Ishikawa (cell line): Measurements from ENCODE around the gene CRTAC1.

Source experiments
- CEBPB ChIP-seq: IDR thresholded peaks from 2 replicates; pipeline ENCODE4 v1.6.1; 2012
- CREB1 ChIP-seq: IDR thresholded peaks from 2 replicates; pipeline ENCODE4 v1.6.1; 2012; ENCODE audit warnings: low read depth
- EGR1 ChIP-seq: IDR thresholded peaks from 2 replicates; pipeline ENCODE4 v1.6.1; 2012
- EP300 ChIP-seq: IDR thresholded peaks from 2 replicates; pipeline ENCODE4 v1.6.1; 2012; ENCODE audit warnings: borderline replicate concordance
- FOXM1 ChIP-seq: IDR thresholded peaks from 2 replicates; pipeline ENCODE4 v1.6.1; 2012; ENCODE audit warnings: low read depth, borderline replicate concordance
- MAX ChIP-seq: IDR thresholded peaks from 2 replicates; pipeline ENCODE4 v1.6.1; 2012
- NFIC ChIP-seq: IDR thresholded peaks from 2 replicates; pipeline ENCODE4 v1.6.1; 2012
- RAD21 ChIP-seq: IDR thresholded peaks from 2 replicates; pipeline ENCODE4 v1.6.1; 2012; ENCODE audit warnings: low read depth
- TAF1 ChIP-seq: IDR thresholded peaks from 2 replicates; pipeline ENCODE4 v1.6.1; 2012; ENCODE audit warnings: low read depth, mild to moderate bottlenecking
- TCF12 ChIP-seq: IDR thresholded peaks from 2 replicates; pipeline ENCODE4 v1.6.1; 2012; ENCODE audit warnings: low read depth
- TEAD4 ChIP-seq: IDR thresholded peaks from 2 replicates; pipeline ENCODE4 v1.6.1; 2012
- YY1 ChIP-seq: IDR thresholded peaks from 2 replicates; pipeline ENCODE4 v1.6.1; 2012; ENCODE audit warnings: low read depth
- ZBTB7A ChIP-seq: IDR thresholded peaks from 2 replicates; pipeline ENCODE4 v1.6.1; 2012; ENCODE audit warnings: low read depth
- TF ChIP-seq, protein P1 (sequence below): IDR thresholded peaks from 2 replicates; pipeline ENCODE4 v1.6.1; 2012
- TF ChIP-seq, protein P2 (sequence below): IDR thresholded peaks from 2 replicates; pipeline ENCODE4 v1.6.1; 2012; ENCODE audit warnings: low read depth, mild to moderate bottlenecking

CRTAC1 gene

GRCh38 chr10:97904576-97904975 lies 125.8 kb downstream of the CRTAC1 start:
- TF ChIP-seq TAF1 (no peak), YY1 (no peak), NFIC (no peak), CREB1 (no peak), RAD21 (no peak), TCF12 (no peak), EGR1 (no peak)
- TF ChIP-seq, protein P1, sequence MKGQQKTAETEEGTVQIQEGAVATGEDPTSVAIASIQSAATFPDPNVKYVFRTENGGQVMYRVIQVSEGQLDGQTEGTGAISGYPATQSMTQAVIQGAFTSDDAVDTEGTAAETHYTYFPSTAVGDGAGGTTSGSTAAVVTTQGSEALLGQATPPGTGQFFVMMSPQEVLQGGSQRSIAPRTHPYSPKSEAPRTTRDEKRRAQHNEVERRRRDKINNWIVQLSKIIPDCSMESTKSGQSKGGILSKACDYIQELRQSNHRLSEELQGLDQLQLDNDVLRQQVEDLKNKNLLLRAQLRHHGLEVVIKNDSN = no peak
- TF ChIP-seq, protein P2, sequence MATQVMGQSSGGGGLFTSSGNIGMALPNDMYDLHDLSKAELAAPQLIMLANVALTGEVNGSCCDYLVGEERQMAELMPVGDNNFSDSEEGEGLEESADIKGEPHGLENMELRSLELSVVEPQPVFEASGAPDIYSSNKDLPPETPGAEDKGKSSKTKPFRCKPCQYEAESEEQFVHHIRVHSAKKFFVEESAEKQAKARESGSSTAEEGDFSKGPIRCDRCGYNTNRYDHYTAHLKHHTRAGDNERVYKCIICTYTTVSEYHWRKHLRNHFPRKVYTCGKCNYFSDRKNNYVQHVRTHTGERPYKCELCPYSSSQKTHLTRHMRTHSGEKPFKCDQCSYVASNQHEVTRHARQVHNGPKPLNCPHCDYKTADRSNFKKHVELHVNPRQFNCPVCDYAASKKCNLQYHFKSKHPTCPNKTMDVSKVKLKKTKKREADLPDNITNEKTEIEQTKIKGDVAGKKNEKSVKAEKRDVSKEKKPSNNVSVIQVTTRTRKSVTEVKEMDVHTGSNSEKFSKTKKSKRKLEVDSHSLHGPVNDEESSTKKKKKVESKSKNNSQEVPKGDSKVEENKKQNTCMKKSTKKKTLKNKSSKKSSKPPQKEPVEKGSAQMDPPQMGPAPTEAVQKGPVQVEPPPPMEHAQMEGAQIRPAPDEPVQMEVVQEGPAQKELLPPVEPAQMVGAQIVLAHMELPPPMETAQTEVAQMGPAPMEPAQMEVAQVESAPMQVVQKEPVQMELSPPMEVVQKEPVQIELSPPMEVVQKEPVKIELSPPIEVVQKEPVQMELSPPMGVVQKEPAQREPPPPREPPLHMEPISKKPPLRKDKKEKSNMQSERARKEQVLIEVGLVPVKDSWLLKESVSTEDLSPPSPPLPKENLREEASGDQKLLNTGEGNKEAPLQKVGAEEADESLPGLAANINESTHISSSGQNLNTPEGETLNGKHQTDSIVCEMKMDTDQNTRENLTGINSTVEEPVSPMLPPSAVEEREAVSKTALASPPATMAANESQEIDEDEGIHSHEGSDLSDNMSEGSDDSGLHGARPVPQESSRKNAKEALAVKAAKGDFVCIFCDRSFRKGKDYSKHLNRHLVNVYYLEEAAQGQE = no peak

DNA sequence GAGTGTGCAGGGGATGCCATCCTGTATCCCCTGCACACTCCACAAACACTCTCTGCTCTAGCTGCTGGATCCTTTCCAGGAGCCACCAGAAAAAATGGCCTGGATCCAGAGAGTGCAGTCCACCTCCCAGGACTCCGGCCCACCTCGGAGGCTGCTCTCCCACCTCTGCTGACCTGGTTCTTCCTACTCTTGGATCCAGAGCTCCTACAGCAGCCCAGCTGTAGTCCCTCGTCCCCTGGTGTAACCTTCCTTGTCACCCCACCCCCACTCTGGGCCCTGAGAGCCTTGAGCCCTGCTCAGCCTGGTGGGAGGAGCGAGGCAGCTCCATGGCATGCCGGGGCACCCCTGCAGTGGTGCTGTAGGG lies 126.4 kb downstream of the CRTAC1 start:
- TF ChIP-seq EGR1 (no peak), TEAD4 (no peak), TCF12 (no peak), MAX (no peak), NFIC (no peak), RAD21 (no peak), EP300 (no peak), TAF1 (no peak), CEBPB (no peak), CREB1 (no peak), YY1 (no peak), ZBTB7A (no peak), FOXM1 (no peak)
- TF ChIP-seq, protein P1 = no peak
- TF ChIP-seq, protein P2 = no peak

DNA sequence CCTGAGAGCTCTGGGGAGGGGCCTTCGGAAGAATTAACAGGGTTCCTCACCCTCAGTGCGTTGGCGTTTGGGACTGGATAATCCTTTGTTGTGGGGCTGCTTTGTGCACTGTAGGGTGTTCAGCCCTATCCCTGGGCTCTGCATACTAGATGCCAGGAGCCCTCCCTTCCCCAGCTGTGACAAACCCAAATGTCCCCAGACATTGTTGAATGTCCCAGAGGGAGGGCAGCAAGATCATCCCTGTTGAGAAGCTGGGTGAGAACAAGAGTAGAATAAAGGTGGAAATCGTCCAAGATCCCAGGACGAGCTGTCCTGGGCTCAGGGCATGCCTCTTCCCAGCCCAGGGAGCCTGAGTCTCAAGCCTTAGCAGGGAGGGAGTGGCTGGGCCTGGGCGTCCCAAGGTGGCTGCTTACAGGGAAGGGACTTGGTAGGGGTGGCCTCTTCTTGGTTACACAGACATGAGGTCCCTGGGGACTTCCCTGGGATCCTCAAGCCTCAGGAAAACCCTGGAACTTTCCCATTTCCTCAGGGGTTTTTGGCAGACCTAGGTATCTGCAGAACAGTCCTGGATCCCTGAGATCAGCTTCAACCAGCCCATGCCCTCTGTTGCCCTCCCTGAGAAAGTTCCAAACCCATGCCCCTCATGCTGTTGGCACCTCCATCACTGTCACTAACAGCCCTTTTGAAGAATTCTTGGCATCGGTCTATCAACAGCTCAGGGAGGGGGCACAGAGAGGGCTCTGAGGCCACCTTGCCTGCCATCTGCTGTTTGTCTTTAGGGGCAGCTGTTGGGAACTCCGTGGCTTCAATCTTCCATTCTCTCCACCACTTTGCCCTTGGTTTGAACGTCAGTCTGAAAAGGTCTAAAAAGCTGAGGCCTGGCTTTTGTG lies 127.0 kb downstream of the CRTAC1 start:
- TF ChIP-seq, protein P2 = no peak
- TF ChIP-seq CEBPB = no peak
- no peak for TF ChIP-seq RAD21
- TF ChIP-seq TEAD4 = no peak
- TF ChIP-seq EP300 = no peak
- TF ChIP-seq EGR1 = no peak
- TF ChIP-seq ZBTB7A = no peak
- no peak for TF ChIP-seq NFIC
- TF ChIP-seq, protein P1 = no peak
- no peak for TF ChIP-seq YY1
- no peak for TF ChIP-seq TAF1
- no peak for TF ChIP-seq FOXM1
- no peak for TF ChIP-seq MAX
- no peak for TF ChIP-seq CREB1

- TF ChIP-seq FOXM1 (no peak), EGR1 (no peak), EP300 (no peak), NFIC (no peak), TEAD4 (no peak), TCF12 (no peak), MAX (no peak), YY1 (no peak), CEBPB (no peak), TAF1 (no peak), CREB1 (no peak), ZBTB7A (no peak), RAD21 (no peak)
- TF ChIP-seq, protein P2 = no peak
- TF ChIP-seq, protein P1 = no peak
These were observed 129.0 kb downstream of the CRTAC1 start for GRCh38 chr10:97901381-97901780.
